DLD1 (cell line): Measurements from ENCODE around the gene HIKESHI.
"Not testable (repeated sequence)": the region's sequence is repeated elsewhere in the genome, so short reads cannot be mapped to it uniquely, and the experiment has no call there.

ENCODE experiments used
- in situ Hi-C: cut with HindIII; loops from 2 replicates; pipeline ENCODE4 v1.10.0; 2017; ENCODE audit warnings: low sequenced_read_pairs

The HIKESHI gene

DNA sequence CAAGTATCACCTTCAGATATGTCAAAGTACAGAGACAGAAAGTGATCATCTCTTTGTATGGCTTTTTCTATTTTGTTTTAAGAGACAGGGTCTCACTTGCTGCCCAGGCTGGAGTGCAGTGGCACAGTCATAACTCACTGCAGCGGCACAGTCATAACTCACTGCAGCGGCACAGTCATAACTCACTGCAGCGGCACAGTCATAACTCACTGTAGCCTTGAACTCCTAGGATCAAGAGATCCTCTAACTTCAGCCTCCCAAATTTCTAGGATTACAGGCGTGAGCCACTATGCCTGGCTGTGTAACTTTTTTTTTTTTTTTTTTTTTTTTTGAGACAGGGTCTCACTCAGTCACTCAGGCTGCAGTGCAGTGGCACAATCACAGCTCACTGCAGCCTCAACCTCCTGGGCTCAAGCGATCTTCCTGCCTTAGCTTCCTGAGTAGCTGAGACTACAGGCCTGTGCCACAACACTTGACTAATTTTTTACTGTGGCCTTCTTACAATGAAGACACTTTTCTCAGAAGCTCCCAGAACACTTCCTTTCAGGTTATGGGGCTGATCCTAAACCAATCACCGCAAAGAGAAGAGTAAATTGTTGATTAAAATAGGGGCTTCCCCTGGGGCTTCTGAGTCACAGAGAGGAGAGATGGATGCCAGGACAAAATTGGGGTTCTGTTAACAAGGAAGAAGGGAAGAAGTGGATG is 9.0 kb upstream of the HIKESHI start:
- in situ Hi-C loops: no loop called here

DNA sequence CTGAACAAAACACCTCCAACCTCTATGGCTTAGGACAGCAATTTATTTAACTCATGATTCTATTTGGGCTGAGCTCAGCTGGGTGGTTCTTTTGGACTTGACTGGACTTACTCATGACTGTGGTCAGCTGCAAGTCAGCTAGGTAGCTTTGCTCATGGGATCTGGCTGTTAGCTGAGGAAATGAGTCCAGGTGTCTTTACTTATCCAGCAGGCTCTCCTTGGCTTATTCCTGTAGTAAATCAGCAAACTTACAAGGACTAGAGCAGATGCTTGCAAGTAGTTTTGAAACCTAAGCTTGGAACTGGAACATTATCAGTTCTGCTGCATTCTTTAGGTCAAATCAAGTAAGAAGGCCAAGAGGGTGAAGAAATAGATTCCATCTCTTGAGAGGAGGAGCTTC is 8.0 kb upstream of the HIKESHI start:
- in situ Hi-C loops: no loop called here

DNA sequence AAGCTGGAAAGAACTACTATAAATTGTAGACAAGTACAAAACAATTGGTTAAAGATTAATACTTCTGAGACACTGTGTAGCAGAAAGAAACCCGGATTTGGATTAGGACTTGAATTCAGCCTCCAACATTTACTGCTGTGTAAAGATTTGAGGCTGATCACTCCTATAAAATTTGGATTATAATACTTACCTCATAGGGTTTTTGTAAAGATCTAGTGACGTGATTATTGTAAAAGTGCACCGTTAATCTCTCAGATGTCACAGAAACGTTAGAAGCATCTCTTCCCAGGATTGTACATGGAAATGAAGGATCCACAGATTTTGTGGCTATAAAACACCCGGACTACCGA is 323 bp upstream of the HIKESHI start:
- in situ Hi-C loops: no loop called here

DNA sequence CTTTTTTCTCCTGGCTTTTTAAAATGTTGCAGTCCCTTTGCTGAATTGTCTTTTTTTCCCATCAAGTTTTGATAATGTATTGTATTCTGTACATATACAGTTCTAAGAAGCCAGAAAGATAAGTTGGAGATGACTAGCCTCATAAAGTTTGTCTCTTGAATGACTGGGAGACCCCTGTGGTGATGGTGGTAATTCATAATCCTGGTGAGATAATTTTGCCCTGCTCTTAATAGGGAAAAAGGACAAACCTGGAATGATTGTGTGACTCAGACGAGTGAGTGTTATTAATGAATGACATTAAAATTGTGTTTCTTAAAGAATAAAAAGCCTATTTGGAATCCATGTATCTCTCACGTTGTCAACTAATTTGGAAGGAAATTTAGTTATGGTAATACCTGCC is 1.2 kb downstream of the HIKESHI start:
- in situ Hi-C loops: no loop called here

DNA sequence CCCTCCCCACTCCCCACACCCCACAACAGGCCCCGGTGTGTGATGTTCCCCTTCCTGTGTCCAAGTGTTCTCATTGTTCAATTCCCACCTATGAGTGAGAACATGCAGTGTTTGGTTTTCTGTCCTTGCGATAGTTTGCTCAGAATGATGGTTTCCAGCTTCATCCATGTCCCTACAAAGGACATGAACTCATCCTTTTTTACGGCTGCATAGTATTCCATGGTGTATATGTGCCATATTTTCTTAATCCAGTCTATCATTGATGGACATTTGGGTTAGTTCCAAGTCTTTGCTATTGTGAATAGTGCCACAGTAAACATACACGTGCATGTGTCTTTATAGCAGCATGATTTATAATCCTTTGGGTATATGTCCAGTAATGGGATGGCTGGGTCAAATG is 6.7 kb downstream of the HIKESHI start:
- in situ Hi-C loops: not testable (repeated sequence)

DNA sequence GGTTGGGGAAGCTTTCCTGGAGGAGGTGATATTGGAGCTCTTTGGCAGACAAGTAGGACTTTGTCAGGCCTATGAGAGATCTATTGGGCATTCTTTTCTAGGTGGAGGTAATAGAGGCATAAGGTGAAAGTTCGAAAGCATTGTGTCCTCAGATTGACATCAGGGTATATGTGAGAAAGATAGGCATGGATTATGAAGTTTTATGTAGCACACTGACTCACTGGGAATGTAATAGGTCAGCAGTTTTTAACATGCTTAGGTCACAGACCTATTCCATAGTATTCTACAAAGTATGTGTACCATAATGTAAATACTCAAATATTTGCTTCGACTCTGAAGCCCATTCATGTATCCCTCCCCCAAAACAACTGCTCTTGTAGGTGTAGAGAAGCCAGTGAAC is 11.8 kb downstream of the HIKESHI start:
- in situ Hi-C loops: no loop called here

DNA sequence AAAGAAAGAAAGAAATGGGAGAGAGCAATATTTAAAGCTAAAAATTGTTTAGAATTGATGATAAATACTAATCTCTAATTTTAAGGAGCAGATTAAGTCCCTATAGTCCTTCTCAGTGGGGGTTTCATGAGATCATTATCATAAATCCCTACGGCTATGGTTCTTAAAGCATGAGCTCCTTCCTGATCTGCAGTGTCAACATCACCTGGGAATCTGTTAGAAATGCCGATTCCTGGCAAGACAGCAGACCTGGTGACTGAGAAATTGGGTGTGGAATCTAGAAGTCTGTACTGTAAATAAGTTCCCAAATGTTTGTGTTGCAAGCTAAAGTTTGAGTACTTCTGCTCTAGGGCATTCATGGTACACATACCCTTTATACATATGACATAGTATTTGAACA is 12.6 kb downstream of the HIKESHI start:
- in situ Hi-C loops: no loop called here

DNA sequence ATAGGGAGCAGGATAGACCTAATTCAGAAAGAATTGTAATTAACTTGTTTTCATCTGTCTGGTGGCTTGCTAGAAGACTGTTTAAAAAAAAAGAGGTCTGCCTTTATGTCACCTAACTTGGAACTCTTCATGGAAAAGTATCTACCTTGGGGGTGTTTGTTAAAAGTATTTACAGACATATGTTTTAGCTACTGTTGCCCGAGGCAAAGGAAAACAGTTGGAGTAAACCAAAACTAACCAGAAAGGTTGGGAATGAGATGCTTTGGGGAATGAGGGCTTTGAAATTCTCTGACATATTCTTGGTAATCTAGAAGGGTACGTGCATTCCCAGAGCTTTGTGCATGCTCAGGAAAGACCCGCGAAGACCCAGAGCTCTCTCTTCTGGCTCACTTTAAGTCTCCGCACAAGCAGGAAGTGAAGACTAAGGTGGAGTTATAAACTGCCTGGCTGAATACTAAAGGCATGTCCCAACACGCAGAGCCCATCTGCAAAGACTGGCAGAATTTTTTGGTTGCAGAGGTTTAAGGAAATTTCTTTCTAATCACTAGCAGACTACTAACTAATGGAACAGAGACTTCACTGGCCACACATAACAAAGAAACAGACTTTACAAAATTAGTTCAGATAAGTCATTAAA is 33.2 kb downstream of the HIKESHI start:
- in situ Hi-C loops: no loop called here

DNA sequence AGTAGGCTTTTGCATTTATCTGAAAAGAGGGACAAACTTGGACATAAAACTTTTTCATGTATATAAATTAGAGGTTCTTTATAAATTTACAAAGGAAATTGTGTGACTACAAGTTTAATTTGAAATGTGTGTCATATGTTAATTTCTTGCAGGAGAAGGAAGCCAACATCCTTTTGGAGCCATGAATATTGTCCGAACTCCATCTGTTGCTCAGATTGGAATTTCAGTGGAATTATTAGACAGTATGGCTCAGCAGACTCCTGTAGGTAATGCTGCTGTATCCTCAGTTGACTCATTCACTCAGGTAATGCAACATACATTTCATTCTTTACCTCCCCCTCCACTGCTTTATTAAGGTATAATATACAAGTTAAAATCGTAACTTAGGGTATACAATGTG is 35.2 kb downstream of the HIKESHI start:
- in situ Hi-C loops: no loop called here

DNA sequence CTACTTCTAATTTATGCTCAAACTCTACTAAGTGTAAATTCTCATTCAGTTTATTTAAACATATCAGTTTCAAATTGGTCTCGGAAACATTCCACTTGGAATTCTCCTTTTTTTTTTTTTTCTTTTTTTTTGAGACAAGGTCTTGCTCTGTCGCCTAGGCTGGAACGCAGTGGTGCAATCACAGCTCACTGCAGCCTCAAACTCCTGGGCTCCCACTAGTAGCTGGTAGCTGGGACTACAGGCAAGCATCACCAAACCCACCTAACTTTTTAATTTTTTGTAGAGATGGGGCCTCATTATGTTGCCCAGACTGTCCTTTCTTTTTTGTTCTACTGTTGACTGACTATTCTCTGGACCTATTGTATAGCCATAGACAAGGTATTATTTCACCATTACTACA is 39.3 kb downstream of the HIKESHI start:
- in situ Hi-C loops: no loop called here

DNA sequence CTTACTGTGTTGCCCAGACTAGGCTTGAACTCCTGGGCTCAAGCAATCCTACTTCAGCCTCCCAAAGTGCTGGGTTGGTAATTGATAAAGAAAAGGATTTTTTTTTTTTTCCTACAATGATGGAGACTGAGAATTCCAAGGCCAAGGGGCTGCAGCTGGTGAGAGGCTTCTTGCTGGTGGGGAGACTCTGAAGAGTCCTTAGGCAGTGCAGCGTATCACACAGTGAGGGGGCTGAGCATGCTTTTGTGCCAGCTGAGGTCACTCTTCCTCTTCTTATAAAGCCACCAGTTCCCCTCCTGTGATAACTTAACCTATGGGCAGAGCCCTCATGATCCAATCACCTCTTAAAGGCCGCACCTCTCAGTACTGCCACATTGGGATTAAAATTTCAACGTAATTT is 44.5 kb downstream of the HIKESHI start:
- in situ Hi-C loops: no loop called here

DNA sequence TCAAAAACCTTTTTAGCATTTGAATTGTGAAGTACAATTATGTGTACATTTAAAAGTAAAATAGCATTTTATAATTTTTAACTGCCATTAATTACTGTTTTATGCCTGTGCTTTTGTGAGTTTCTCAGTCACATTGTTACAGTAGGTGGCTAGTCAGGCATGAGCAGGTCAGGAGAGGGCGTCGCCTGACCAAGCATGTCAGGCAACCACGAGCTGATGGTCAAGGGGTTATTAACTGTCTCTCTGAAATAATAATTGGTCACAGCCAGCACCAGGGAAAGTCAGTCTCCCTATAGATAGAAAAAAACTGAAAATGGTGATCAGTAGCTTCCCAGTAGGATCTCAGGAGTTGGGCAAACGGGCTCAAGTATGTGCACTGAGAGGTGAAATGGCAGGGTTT is 53.2 kb downstream of the HIKESHI start:
- in situ Hi-C loops: no loop called here

DNA sequence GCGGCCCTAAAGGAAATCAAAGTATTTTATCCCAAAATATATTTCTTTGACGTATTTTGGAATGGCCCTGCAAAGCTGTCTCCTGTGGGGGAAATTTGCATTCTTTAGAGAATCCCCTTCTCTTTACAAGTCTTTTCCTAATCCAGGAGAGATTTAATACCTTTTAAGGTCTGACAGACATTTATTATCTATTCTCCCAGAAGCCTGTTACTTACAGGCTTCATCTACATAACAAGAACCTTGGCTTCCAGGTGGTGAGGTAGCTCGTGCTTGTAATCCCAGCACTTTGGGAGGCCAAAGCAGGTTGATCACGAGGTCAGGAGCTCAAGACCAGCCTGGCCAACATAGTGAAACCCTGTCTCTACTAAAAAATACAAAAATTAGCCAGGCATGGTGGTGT is 55.4 kb downstream of the HIKESHI start:
- in situ Hi-C loops: not testable (repeated sequence)

DNA sequence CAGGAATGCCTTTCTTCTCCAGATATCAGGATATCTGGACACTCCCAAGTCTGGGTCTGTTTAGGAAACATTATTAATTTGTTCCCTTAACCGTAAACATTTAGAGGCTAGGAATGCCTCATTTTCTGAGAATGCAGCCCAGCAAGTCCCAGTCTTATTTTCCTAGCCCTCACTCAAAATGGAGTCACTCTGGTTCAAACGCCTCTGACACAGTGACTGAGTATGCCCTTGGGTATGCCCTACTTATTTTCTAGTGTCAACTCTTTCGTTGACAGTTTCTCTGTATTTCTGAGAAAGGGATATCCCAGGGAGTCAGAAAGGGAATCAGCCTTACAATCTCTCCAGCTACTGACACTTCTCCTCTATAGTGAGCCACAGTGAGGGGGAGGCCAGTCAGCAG is 56.7 kb downstream of the HIKESHI start:
- in situ Hi-C loops: no loop called here

DNA sequence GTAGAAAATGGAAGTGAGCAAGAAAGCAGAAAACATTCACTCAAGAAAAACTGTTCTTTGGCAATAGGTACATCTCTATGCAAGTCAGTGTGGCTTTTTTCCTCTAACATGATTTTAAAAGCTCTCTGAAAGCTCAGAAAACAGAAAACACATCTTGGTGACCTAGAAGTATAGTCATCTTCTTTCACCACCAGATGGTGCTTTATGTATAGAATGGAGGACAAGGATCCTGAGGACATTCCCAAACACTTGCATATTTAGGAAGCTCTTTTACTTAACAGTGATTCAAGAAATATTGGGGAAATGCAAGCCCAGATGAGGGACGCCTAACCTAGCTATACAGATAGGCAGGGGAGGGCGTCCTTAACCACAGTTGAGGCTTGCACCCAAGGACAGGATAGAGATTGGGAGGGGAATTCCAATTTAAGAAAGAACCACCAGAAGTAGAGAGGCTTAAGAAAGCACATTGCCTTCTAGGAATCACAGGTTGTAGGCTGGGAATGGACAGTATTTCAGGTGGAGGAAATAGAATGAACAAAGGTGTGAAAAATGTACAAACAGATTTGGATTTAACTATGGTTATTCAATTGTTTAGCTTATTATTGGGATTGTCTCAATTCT is 58.8 kb downstream of the HIKESHI start:
- in situ Hi-C loops: no loop called here

DNA sequence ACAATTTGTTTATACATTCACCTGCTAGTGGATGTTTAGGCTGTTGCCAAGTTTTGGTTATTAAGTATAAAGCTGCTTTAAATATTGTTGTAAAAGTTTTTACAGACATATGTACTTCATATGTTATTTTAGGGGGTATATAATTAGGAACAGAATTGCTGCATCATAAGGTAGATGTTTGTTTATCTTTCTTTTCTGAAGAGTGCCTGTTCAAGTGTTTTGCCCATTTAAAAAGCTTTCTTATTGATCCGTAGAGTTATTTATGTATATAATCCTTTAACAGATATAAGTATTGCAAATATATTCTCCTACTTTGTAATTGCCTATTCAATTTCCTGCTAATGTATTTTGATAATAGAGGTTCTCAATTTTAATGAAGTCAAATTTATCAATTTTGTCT is 61.4 kb downstream of the HIKESHI start:
- in situ Hi-C loops: no loop called here

DNA sequence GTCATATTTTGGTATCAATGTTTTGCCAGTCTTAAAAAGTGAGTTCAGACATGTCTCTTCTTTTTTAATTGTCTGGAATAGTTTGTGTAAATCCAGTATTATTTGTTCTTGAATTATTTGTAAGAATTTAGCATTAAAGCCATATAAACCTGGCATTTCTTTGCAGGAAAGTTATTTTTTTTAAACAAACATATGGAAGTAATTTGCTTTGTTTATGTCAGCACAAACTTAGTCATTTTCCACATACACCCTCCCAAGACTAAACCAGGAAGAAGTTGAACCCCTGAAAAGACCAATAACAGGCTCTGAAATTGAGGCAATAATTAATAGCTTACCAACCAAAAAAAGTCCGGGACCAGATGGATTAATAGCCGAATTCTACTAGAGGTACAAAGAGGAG is 63.5 kb downstream of the HIKESHI start:
- in situ Hi-C loops: no loop called here

DNA sequence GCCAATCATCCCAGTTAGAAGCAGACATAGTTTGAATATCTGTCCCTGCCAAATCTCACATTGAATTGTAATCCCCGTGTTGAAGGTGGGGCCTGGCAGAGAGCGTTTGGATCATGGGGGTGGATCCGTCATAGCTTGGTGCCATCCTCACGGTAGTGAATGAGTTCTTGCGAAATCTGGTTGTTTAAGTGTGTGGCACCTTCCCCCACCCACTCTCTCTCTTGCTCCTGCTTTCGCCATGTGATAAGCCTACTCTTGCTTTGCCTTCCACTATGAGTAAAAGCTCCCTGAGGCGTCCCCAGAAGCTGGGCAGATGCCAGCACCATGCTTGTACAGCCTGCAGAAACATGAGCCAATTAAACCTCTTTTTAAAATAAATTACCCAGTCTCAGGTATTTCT is 67.6 kb downstream of the HIKESHI start:
- in situ Hi-C loops: no loop called here

DNA sequence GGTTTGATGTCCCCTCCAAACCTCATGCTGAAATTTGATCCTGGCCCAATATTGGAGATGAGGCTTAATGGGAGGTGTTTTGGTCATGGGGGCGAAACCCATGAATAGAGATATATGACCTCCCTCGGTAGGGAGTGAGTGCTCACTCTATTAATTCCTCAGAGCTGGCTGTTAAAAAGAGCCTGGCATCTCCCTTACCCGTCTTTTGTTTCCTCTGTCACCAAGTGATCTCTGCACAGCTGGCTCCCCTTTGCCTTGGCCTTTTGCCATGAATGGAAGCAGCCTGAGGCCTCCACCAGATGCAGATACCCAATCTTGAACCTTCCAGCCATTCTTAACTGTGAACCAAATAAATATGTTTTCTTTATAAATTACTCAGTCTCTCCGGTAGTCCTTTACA is 68.1 kb downstream of the HIKESHI start:
- in situ Hi-C loops: no loop called here

DNA sequence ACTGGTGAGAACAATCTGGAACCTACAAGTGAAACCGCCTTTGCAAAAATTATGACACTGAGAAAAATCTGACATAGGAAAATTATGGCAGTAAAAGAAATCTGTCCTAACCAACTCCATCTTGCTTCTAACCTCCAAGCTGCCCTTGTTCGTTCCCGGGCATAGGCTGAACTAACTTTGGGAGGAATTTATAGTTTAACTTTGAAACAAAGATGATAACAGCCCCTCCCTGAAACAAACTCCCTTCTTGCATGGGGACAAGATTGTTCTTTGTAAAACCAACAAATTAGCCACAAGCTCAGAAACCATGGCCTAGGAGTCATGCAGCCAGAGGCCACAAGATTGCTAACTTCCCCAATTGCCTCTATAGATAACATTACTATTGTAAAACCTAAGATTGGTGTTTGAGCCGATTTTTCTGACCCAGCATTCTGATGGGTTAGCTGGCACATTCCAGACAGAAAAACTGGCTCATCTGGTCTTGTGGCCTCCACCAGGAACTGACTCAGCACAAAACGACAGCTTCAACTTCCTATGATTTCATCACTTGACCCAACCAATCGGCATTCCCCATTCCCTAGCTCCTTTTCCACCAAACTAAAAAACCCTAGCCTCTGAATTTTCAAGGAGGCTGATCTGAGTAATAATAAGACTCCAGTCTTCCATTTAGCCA is 69.0 kb downstream of the HIKESHI start:
- in situ Hi-C loops: no loop called here

DNA sequence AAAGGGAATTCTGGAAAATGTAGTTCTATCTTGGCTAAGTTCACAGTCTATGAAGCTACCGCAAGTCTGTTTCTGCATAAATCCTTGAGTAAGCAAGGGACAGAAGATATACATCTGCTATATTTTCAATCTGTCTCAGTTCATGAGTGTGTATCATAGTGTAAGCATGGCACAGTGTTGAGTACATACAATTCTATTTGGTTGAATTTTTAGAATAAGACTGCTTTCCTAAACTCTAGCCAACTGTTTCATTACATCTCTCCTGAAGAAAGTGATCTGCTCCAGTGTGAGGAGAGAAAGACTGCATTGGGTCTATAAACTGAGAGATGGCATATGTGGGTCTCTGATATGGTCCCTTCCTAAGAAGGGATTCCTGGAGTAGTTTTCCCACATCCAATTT is 70.0 kb downstream of the HIKESHI start:
- in situ Hi-C loops: no loop called here

DNA sequence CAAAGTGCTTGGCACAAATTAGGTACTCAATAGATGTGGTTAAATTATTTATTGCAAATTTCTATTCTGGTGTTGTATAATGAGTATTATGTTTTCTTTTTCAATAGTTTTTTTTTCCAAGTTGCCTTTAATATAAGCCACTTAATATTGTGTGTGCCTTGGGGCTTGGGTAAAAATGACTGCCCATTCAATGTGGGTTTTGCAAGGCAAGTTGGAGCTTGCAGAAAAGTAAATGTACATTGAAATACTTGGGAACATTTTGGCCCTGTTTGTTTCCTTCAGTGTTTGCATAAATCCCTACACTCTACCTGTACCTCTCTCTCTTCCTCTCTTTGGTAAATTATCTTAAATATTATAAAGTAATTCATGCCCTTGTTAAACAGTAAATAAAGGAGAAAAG is 70.5 kb downstream of the HIKESHI start:
- in situ Hi-C loops: no loop called here
